IMR-90 (cell line): ENCODE data around the gene NCOA7. TPM values are rescaled to one million over a fixed set of nuclear protein-coding genes. Genes with fewer than 3 reads are reported as not detected.

Experiments used
- ATAC-seq: fragments of 200-7000 bp; cut with Tn5 transposase; 2 replicates; pipeline ENCODE4 v1.9.1; 2020; ENCODE audit warnings: low read depth, mild to moderate bottlenecking, moderate library complexity
- BruUV-seq: library from RNA; stranded (reverse); fragments of 400-500 nt; replicated peaks from 2 replicates; lab custom pipeline; 2021; lab: Mats Ljungman, UMichigan
- CTCF ChIA-PET: fragments of 300-600 bp; formaldehyde crosslinking; extraction: SDS; loops from one replicate; lab custom pipeline; 2021; ENCODE audit warnings: antibody characterized with exemption; lab: Yijun Ruan, JAX
- POLR2A ChIA-PET: fragments of 300-600 bp; sonication (Branson Sonifier 250); formaldehyde crosslinking; loops from one replicate; lab custom pipeline; 2022; ENCODE audit warnings: antibody characterized with exemption; ENCODE audit not compliant: unreplicated experiment; lab: Charles Lee
- DNase-seq: peaks from one replicate; pipeline ENCODE4 v3.0.0; 2013
- H2AFZ ChIP-seq: replicated peaks from 2 replicates; pipeline ENCODE3; 2013; ENCODE audit warnings: low read length, mild to moderate bottlenecking; ENCODE audit not compliant: poor library complexity
- H2AK5ac ChIP-seq: 2 replicates; pipeline ENCODE4 v1.6.1; 2013; ENCODE audit warnings: low read depth, low read length, inconsistent platforms
- H2AK9ac ChIP-seq: replicated peaks from 2 replicates; pipeline ENCODE3; 2013; ENCODE audit warnings: mild to moderate bottlenecking, low read depth, low read length, moderate library complexity; ENCODE audit not compliant: poor library complexity
- H2BK120ac ChIP-seq: 2 replicates; pipeline ENCODE4 v1.6.1; 2013; ENCODE audit warnings: low read depth, low read length, inconsistent platforms
- H2BK15ac ChIP-seq: 3 replicates; pipeline ENCODE4 v1.6.1; 2013; ENCODE audit warnings: low read depth, low read length, inconsistent platforms
- H2BK20ac ChIP-seq: 2 replicates; pipeline ENCODE4 v1.6.1; 2013; ENCODE audit warnings: low read depth, mild to moderate bottlenecking, inconsistent platforms, low read length, moderate library complexity
- H2BK5ac ChIP-seq: 2 replicates; pipeline ENCODE4 v1.6.1; 2013; ENCODE audit warnings: mild to moderate bottlenecking, low read depth, low read length, inconsistent platforms; ENCODE audit not compliant: poor library complexity, severe bottlenecking
- H3K14ac ChIP-seq: replicated peaks from 2 replicates; pipeline ENCODE4 v1.6.1; 2013; ENCODE audit warnings: low read depth, low read length, inconsistent platforms
- H3K18ac ChIP-seq: 2 replicates; pipeline ENCODE4 v1.6.1; 2013; ENCODE audit warnings: low read depth, low read length, control low read depth
- H3K23ac ChIP-seq: 2 replicates; pipeline ENCODE4 v1.6.1; 2013; ENCODE audit warnings: low read depth, low read length, inconsistent platforms
- H3K27ac ChIP-seq: 2 replicates; pipeline ENCODE4 v1.5.1; 2013; ENCODE audit warnings: mild to moderate bottlenecking, control low read depth, low read length; ENCODE audit not compliant: insufficient read depth
- H3K27me3 ChIP-seq: 2 replicates; pipeline ENCODE4 v1.6.1; 2013; ENCODE audit warnings: low read length; ENCODE audit not compliant: control insufficient read depth, insufficient read depth
- H3K36me3 ChIP-seq: 2 replicates; pipeline ENCODE4 v1.6.1; 2013; ENCODE audit warnings: low read length, mixed read lengths; ENCODE audit not compliant: control insufficient read depth, insufficient read depth
- H3K4ac ChIP-seq: 2 replicates; pipeline ENCODE4 v1.6.1; 2013; ENCODE audit warnings: low read depth, low read length, inconsistent platforms
- H3K4me1 ChIP-seq: 2 replicates; pipeline ENCODE4 v1.6.1; 2013; ENCODE audit warnings: low read length, mixed read lengths; ENCODE audit not compliant: control insufficient read depth, insufficient read depth
- H3K4me2 ChIP-seq: 2 replicates; pipeline ENCODE4 v1.6.1; 2013; ENCODE audit warnings: low read depth, mild to moderate bottlenecking, control low read depth, low read length, moderate library complexity
- H3K4me3 ChIP-seq: 2 replicates; pipeline ENCODE4 v1.5.1; 2013; ENCODE audit warnings: low read depth, mild to moderate bottlenecking, control low read depth, low read length, moderate library complexity; ENCODE audit not compliant: insufficient read depth
- H3K56ac ChIP-seq: 2 replicates; pipeline ENCODE4 v1.6.1; 2013; ENCODE audit warnings: low read length, inconsistent platforms; ENCODE audit not compliant: insufficient read depth; ENCODE audit errors: extremely low read depth
- H3K79me1 ChIP-seq, 2 experiments: 2 replicates each; pipeline ENCODE4 v1.6.1; 2013; ENCODE audit warnings: low read length in 2 of 2, inconsistent platforms in 1 of 2, low read depth in 1 of 2
- H3K9ac ChIP-seq: 2 replicates; pipeline ENCODE4 v1.6.1; 2013; ENCODE audit warnings: low read depth, low read length, control low read depth
- H3K9me1 ChIP-seq: 2 replicates; pipeline ENCODE4 v1.6.1; 2013; ENCODE audit warnings: low read length, inconsistent platforms; ENCODE audit not compliant: insufficient read depth
- H3K9me3 ChIP-seq: 2 replicates; pipeline ENCODE4 v1.6.1; 2013; ENCODE audit warnings: low read length; ENCODE audit not compliant: control insufficient read depth, insufficient read depth
- H4K20me1 ChIP-seq: 2 replicates; pipeline ENCODE4 v1.6.1; 2013; ENCODE audit warnings: low read length, inconsistent platforms; ENCODE audit not compliant: insufficient read depth
- H4K5ac ChIP-seq: 2 replicates; pipeline ENCODE4 v1.6.1; 2013; ENCODE audit warnings: mild to moderate bottlenecking, low read depth, low read length, control low read depth
- H4K8ac ChIP-seq, 2 experiments: 2 replicates each; pipeline ENCODE4 v1.6.1; 2013; ENCODE audit warnings: low read depth in 2 of 2, low read length in 2 of 2, control low read depth in 1 of 2, inconsistent platforms in 1 of 2
- H4K91ac ChIP-seq: 2 replicates; pipeline ENCODE4 v1.6.1; 2013; ENCODE audit warnings: low read depth, low read length, inconsistent platforms; ENCODE audit not compliant: insufficient read depth
- BHLHE40 ChIP-seq: fragments of 150-350 bp; IDR thresholded peaks from 2 replicates; pipeline ENCODE4 v1.6.1; 2016; ENCODE audit warnings: mild to moderate bottlenecking, low read depth, low read length
- CEBPB ChIP-seq: IDR thresholded peaks from 2 replicates; pipeline ENCODE4 v1.6.1; 2012; ENCODE audit warnings: low read depth, low read length, improper control_type of control experiment
- CHD1 ChIP-seq: IDR thresholded peaks from 2 replicates; pipeline ENCODE4 v1.6.1; 2012; ENCODE audit warnings: low read depth, low read length, improper control_type of control experiment
- CTCF ChIP-seq: conservative IDR thresholded peaks from 2 replicates; pipeline ENCODE4 v1.5.1; 2012; ENCODE audit warnings: mild to moderate bottlenecking, low read depth, low read length, improper control_type of control experiment
- MAFK ChIP-seq: IDR thresholded peaks from 2 replicates; pipeline ENCODE4 v1.6.1; 2012; ENCODE audit warnings: low read depth, low read length, improper control_type of control experiment
- MAZ ChIP-seq: IDR thresholded peaks from 2 replicates; pipeline ENCODE4 v1.6.1; 2012; ENCODE audit warnings: low read depth, mild to moderate bottlenecking, low read length, improper control_type of control experiment, moderate library complexity, borderline replicate concordance
- MXI1 ChIP-seq: IDR thresholded peaks from 2 replicates; pipeline ENCODE4 v1.6.1; 2012; ENCODE audit warnings: low read depth, mild to moderate bottlenecking, low read length, moderate library complexity, borderline replicate concordance
- NFE2L2 ChIP-seq: fragments of 150-350 bp; IDR thresholded peaks from 2 replicates; pipeline ENCODE4 v1.6.1; 2016; ENCODE audit warnings: low read depth, mild to moderate bottlenecking, low read length
- POLR2A ChIP-seq: IDR thresholded peaks from 2 replicates; pipeline ENCODE4 v1.6.1; 2012; ENCODE audit warnings: mild to moderate bottlenecking, low read depth, low read length
- RAD21 ChIP-seq: IDR thresholded peaks from 2 replicates; pipeline ENCODE4 v1.6.1; 2012; ENCODE audit warnings: low read length, improper control_type of control experiment
- RCOR1 ChIP-seq: IDR thresholded peaks from 2 replicates; pipeline ENCODE4 v1.6.1; 2012; ENCODE audit warnings: mild to moderate bottlenecking, low read length, improper control_type of control experiment; ENCODE audit not compliant: insufficient replicate concordance
- RFX5 ChIP-seq: IDR thresholded peaks from 2 replicates; pipeline ENCODE4 v1.8.0; 2012; ENCODE audit warnings: low read depth, mild to moderate bottlenecking, low read length, moderate library complexity
- SMC3 ChIP-seq: fragments of 150-350 bp; IDR thresholded peaks from 2 replicates; pipeline ENCODE4 v1.6.1; 2016; ENCODE audit warnings: low read depth, mild to moderate bottlenecking, antibody characterized with exemption, low read length, moderate library complexity
- WGBS, 2 experiments: methylation state at CpG; one replicate each; pipeline versions ENCODE4 v1.1.5 to v1.1.7; 2013; ENCODE audit warnings: missing lambda C conversion rate in 2 of 2; ENCODE audit not compliant: insufficient read length in 1 of 2; ENCODE audit errors: extremely low coverage in 2 of 2; 5-methylcytosine and 5-hydroxymethylcytosine counted together
- dilution Hi-C: fragments of 300-500 bp; cut with HindIII; formaldehyde crosslinking; loops from one replicate; pipeline ENCODE4 v1.14.3; 2018; ENCODE audit warnings: low sequenced_read_pairs; ENCODE audit not compliant: unreplicated experiment
- in situ Hi-C: fragments of 300-500 bp; cut with MboI; formaldehyde crosslinking; loops from 3 replicates; pipeline ENCODE4 v1.14.3; 2019; ENCODE audit warnings: low sequenced_read_pairs, inconsistent platforms, mixed read lengths
- intact Hi-C: fragments of 100-400 bp; cut with micrococcal nuclease; formaldehyde crosslinking; loops from 2 replicates; pipeline ENCODE4 v1.10.0; 2022
- polyA plus RNA-seq, 3 experiments: library from polyadenylated mRNA; depleted of rRNA; stranded (reverse); fragments of >200 nt; gene quantifications; 2 replicates each; pipeline ENCODE4 v1.2.3, GENCODE V29; 2012; ENCODE audit warnings: low replicate concordance in 1 of 3
- total RNA-seq: library from RNA; depleted of rRNA; stranded (reverse); fragments of >200 nt; gene quantifications from 2 replicates; pipeline ENCODE4 v1.2.3, GENCODE V29; 2012
- TF ChIP-seq, protein P1 (sequence below): fragments of 150-350 bp; IDR thresholded peaks from 2 replicates; pipeline ENCODE4 v1.6.1; 2016; ENCODE audit warnings: low read depth, mild to moderate bottlenecking, low read length, moderate library complexity, borderline replicate concordance
- TF ChIP-seq, protein P2 (sequence below): fragments of 150-350 bp; IDR thresholded peaks from 2 replicates; pipeline ENCODE4 v1.6.1; 2017; ENCODE audit warnings: mild to moderate bottlenecking, antibody characterized with exemption, low read length, low read depth

Gene NCOA7
- total and polyA plus RNA-seq, 2 of the 4 experiments (the other 2 are of a cell fraction) = 12.6 to 12.9 TPM

GRCh38 chr6:125753218-125753936 lies 37.4 kb upstream of the NCOA7 start:
- Histone ChIP-seq H3K9ac (no peak overlapping the region), H3K9me3 (no peaks in the 10 kb centered on the region), H4K8ac (no peak overlapping the region), H3K4ac (no peak overlapping the region), H4K91ac (no peak overlapping the region), H3K4me2 (no peak overlapping the region), H2BK5ac (no peak overlapping the region), H3K36me3 (no peaks in the 10 kb centered on the region), H3K79me1 (no peaks in the 10 kb centered on the region), H3K27ac (no peak overlapping the region), H3K9me1 (no peaks in the 10 kb centered on the region), H3K56ac (no peak overlapping the region), H2BK120ac (no peak overlapping the region), H3K4me3 (no peak overlapping the region), H2BK15ac (no peak overlapping the region), H2BK20ac (no peak overlapping the region), H3K27me3 (peaks cover 42% of the 10 kb centered on the region), H3K18ac (no peak overlapping the region), H4K20me1 (no peaks in the 10 kb centered on the region), H3K23ac (no peak overlapping the region), H3K4me1 (peaks cover 2% of the 10 kb centered on the region), H2AK5ac (no peak overlapping the region), H3K14ac (no peak overlapping the region), H2AK9ac (no peak overlapping the region), H4K5ac (no peak overlapping the region), H2AFZ (no peak overlapping the region)
- intact Hi-C loops (loop anchor here (1.0 kb wide), 1 partner anchor 439 kb away; no protein-coding TSS in a partner anchor), in situ Hi-C loops (loop anchor here (25.0 kb wide), 1 partner anchor 591 kb away; the partner anchor contains the start of gene TPD52L1), dilution Hi-C loops (no loop called here)
- ATAC-seq (no peak), DNase-seq (peak; percentile 16)
- no TSS peak for BruUV-seq
- ChIA-PET CTCF (interaction anchor here (0.6 to 1.2 kb wide), 6 partner anchors 8 to 458 kb away, joined by 3 to 6 read pairs (median 4); no protein-coding TSS in a partner anchor), POLR2A (interaction anchor here (0.6 kb wide), 1 partner anchor 436 kb away, joined by 3 read pairs; no protein-coding TSS in a partner anchor)
- WGBS, 2 experiments = no CpG with 5 or more reads among the region's 5 CpGs
- TF ChIP-seq, protein P1, sequence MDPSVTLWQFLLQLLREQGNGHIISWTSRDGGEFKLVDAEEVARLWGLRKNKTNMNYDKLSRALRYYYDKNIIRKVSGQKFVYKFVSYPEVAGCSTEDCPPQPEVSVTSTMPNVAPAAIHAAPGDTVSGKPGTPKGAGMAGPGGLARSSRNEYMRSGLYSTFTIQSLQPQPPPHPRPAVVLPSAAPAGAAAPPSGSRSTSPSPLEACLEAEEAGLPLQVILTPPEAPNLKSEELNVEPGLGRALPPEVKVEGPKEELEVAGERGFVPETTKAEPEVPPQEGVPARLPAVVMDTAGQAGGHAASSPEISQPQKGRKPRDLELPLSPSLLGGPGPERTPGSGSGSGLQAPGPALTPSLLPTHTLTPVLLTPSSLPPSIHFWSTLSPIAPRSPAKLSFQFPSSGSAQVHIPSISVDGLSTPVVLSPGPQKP = no peak
- TF ChIP-seq CTCF (peak; percentile 36), MAFK (no peak), NFE2L2 (no peak), POLR2A (no peak), RCOR1 (no peak), MAZ (no peak), CEBPB (no peak), RFX5 (no peak), CHD1 (no peak), MXI1 (no peak), RAD21 (no peak), SMC3 (peak; percentile 27; the same call in 1 of the 2 replicates), BHLHE40 (no peak)
- TF ChIP-seq, protein P2, sequence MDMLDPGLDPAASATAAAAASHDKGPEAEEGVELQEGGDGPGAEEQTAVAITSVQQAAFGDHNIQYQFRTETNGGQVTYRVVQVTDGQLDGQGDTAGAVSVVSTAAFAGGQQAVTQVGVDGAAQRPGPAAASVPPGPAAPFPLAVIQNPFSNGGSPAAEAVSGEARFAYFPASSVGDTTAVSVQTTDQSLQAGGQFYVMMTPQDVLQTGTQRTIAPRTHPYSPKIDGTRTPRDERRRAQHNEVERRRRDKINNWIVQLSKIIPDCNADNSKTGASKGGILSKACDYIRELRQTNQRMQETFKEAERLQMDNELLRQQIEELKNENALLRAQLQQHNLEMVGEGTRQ = no peak
